ENCODE data around the gene AKNA. TPM values are rescaled to one million over a fixed set of nuclear protein-coding genes. Genes with fewer than 3 reads are reported as not detected.

The AKNA gene
- total and polyA plus RNA-seq, 2 of the 8 experiments (the other 6 are each of a cell fraction or from before 2014, with no cell fraction given): 21.0 to 27.4 TPM

DNA sequence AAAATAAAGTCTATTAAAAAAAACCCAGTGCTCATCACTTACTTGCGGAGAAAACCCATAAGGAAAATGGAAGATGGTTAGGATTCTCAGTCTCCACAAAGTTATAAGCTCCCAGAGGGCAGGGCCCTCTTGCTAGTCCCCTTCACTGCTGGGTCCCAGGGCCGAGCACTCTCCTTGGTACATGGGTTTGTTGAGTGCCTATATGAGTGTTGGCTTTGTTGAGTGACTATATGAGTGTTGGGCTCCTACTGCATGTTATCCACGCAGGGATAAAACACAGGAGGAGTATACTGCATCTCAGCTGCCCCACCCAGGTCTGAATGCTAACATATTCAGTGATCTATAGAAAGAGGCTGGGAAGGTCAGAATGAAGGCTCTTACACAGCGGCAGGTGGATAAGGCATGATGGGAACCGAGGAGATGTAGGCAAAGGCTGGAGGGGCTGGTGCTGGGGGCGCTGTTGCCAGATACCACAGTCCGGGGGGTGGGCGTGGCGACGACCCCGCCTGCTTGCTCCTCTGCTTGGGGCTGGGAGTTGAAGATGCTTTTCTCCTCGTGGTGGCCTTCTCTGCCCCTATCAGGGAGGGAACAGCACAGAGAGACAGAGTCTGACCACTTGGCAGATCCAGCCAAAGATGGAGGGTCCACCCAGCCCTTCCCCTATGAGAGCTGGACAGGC is 46.5 kb downstream of the AKNA start:
- Histone ChIP-seq H4K20me1 (replicated peaks in 1 of 2; ENCODE audit: control insufficient read depth in 1 of 2, insufficient read depth in 2 of 2, low read length in 2 of 2) (peaks cover 0 to 2% of the 10 kb centered on the region in 2 experiments), H4K91ac (replicated peaks; ENCODE audit: insufficient read length, low read length) (no peak overlapping the region), H3K79me1 (ENCODE audit: low read depth, low read length) (no peaks in the 10 kb centered on the region), H3K18ac (ENCODE audit: extremely low read depth, low read length) (no peak overlapping the region), H3K27ac (ENCODE audit: low read depth, low read length) (no peak overlapping the region), H3K9me3 (ENCODE audit: insufficient read depth in 2 of 2, low read depth in 1 of 2, low read length in 1 of 2) (no peaks in the 10 kb centered on the region), H3K14ac (ENCODE audit: insufficient read length) (no peak overlapping the region), H3K79me2 (ENCODE audit: control insufficient read depth in 1 of 2, insufficient read depth in 2 of 2, low read length in 2 of 2) (no peaks in the 10 kb centered on the region), H2AFZ (ENCODE audit: low read length) (no peak overlapping the region), H3K4ac (replicated peaks; ENCODE audit: insufficient read length, low read depth, low read length) (no peak overlapping the region), H4K8ac (ENCODE audit: extremely low read depth, insufficient read depth, low read length) (no peak overlapping the region), H2BK120ac (replicated peaks; ENCODE audit: low read depth, low read length) (no peak overlapping the region), H3K4me3 (ENCODE audit: extremely low read depth in 1 of 4, insufficient read depth in 2 of 4, low read depth in 3 of 4, low read length in 4 of 4) (no peak overlapping the region), H3K9ac (replicated peaks in 1 of 4; ENCODE audit: extremely low read depth in 1 of 4, low read depth in 3 of 4, low read length in 3 of 4) (no peak overlapping the region), H4K5ac (ENCODE audit: insufficient read length, low read depth, low read length) (no peak overlapping the region), H3K27me3 (replicated peaks in 1 of 4; ENCODE audit: control insufficient read depth in 3 of 4, extremely low read depth in 1 of 4, insufficient read depth in 3 of 4, low read length in 3 of 4) (no peaks in the 10 kb centered on the region), H3K23ac (ENCODE audit: insufficient read length) (no peak overlapping the region), H3K36me3 (ENCODE audit: control insufficient read depth in 2 of 4, insufficient read depth in 4 of 4, low read length in 3 of 4) (peaks cover 18 to 68% (median 49%) of the 10 kb centered on the region in 4 experiments), H3K23me2 (ENCODE audit: low read depth, low read length) (no peaks in the 10 kb centered on the region), H3K56ac (replicated peaks; ENCODE audit: insufficient read length, low read depth, low read length) (no peak overlapping the region), H3K4me2 (ENCODE audit: insufficient read depth in 1 of 2, low read depth in 2 of 2, low read length in 2 of 2) (no peak overlapping the region), H2BK15ac (ENCODE audit: low read length) (no peak overlapping the region), H2AK5ac (ENCODE audit: low read depth, low read length) (no peak overlapping the region), H2BK5ac (ENCODE audit: low read depth, low read length) (no peak overlapping the region), H3K4me1 (replicated peaks in 1 of 4; ENCODE audit: control insufficient read depth in 3 of 4, insufficient read depth in 4 of 4, low read length in 3 of 4) (no peaks in the 10 kb centered on the region), H2BK12ac (ENCODE audit: low read depth, low read length) (no peak overlapping the region), H2BK20ac (ENCODE audit: low read length) (no peak overlapping the region)
- DNase-seq (ENCODE audit: low read depth in 1 of 2, low spot score in 2 of 2): no peak
- ChIA-PET CTCF (ENCODE audit: partially characterized antibody) (interaction anchor here (0.9 to 3.4 kb wide), 7 partner anchors 8 to 65 kb away, joined by 3 to 21 read pairs (median 4); partner anchors contain the start of gene AKNA), POLR2A (ENCODE audit: partially characterized antibody) (interaction anchor here (1.0 to 2.1 kb wide), 3 partner anchors 9 to 44 kb away, joined by 3 to 8 read pairs (median 4); no protein-coding TSS in a partner anchor)
- no peak for FAIRE-seq
- 92% methylated on average over 12 of the region's 12 CpGs; no CpG with 5 or more reads in 1 of the 2 experiments for WGBS, 2 experiments (ENCODE audit: extremely low coverage in 1 of 2, insufficient coverage in 1 of 2, insufficient read length in 1 of 2, insufficient replicate concordance in 2 of 2, low coverage in 1 of 2, low lambda C conversion rate in 2 of 2, missing lambda C conversion rate in 1 of 2)
- TF ChIP-seq CHD1 (IDR thresholded peaks at IDR 0.05; ENCODE audit: low read depth, low read length): no peak
- TF ChIP-seq EGR1 (IDR thresholded peaks at IDR 0.05; ENCODE audit: borderline replicate concordance, low read depth, low read length): no peak
- TF ChIP-seq HDAC2 (IDR thresholded peaks at IDR 0.05; ENCODE audit: borderline replicate concordance in 1 of 2, low read depth in 2 of 2, low read length in 2 of 2): no peak
- TF ChIP-seq PHF8 (conservative IDR thresholded peaks at IDR 0.05; ENCODE audit: low read depth, low read length): no peak
- no peak for TF ChIP-seq EP300 (IDR thresholded peaks at IDR 0.05; ENCODE audit: borderline replicate concordance in 1 of 2, low read depth in 2 of 2, low read length in 2 of 2)
- no peak for TF ChIP-seq YY1 (IDR thresholded peaks at IDR 0.05; ENCODE audit: low read depth, low read length)
- no peak for TF ChIP-seq SP4 (IDR thresholded peaks at IDR 0.05; ENCODE audit: low read length)
- TF ChIP-seq RFX5 (IDR thresholded peaks at IDR 0.05; ENCODE audit: borderline replicate concordance, low read depth, low read length): no peak
- no peak for TF ChIP-seq POLR2AphosphoS5 (IDR thresholded peaks at IDR 0.05; ENCODE audit: low read depth, low read length)
- TF ChIP-seq, protein P1, sequence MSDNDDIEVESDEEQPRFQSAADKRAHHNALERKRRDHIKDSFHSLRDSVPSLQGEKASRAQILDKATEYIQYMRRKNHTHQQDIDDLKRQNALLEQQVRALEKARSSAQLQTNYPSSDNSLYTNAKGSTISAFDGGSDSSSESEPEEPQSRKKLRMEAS (IDR thresholded peaks at IDR 0.05): no peak
- TF ChIP-seq BCL11A (IDR thresholded peaks at IDR 0.05; ENCODE audit: low read depth in 2 of 2, low read length in 2 of 2): no peak
- no peak for TF ChIP-seq NRF1 (IDR thresholded peaks at IDR 0.05; ENCODE audit: low read depth, low read length)
- TF ChIP-seq NANOG (IDR thresholded peaks at IDR 0.05; ENCODE audit: insufficient read depth, low read depth, low read length, poor library complexity, severe bottlenecking): no peak
